Measurements from ENCODE around the gene APBA2.

- TF ChIP-seq POLR2A (IDR thresholded peaks at IDR 0.05), result no peak
- no peak for TF ChIP-seq CTCF (IDR thresholded peaks at IDR 0.05)
- no peak for TF ChIP-seq EP300 (IDR thresholded peaks at IDR 0.05)
Observed at GRCh38 chr15:29034151-29034550, 148.4 kb downstream of the APBA2 start.

Measured in sigmoid colon (tissue), 4 donors.